OCI-LY7 (cell line): Measurements from ENCODE around the gene ITPKA. TPM values are rescaled to one million over a fixed set of nuclear protein-coding genes. Genes with fewer than 3 reads are reported as not detected.

ENCODE experiments used
- BruUV-seq: library from RNA; stranded (reverse); fragments of 400-500 nt; replicated peaks from 2 replicates; lab custom pipeline; 2021; lab: Mats Ljungman, UMichigan
- CTCF ChIA-PET: fragments of 300-600 bp; sonication (Branson Sonifier 250); formaldehyde crosslinking; loops from one replicate; lab custom pipeline; 2022; ENCODE audit warnings: antibody characterized with exemption; ENCODE audit not compliant: unreplicated experiment; lab: Charles Lee
- POLR2A ChIA-PET: fragments of 300-600 bp; sonication (Branson Sonifier 250); formaldehyde crosslinking; loops from one replicate; lab custom pipeline; 2022; ENCODE audit warnings: antibody characterized with exemption; lab: Charles Lee
- DNase-seq: peaks from one replicate; pipeline ENCODE4 v3.0.0-alpha.2; 2015; ENCODE audit warnings: low spot score
- H2AFZ ChIP-seq: fragments of 200-600 bp; sonication (generic), shearing (Covaris generic); 2 replicates; pipeline ENCODE4 v1.6.1; 2014; ENCODE audit warnings: mild to moderate bottlenecking, antibody characterized with exemption, low read length, moderate library complexity
- H3K27ac ChIP-seq: fragments of 200-600 bp; sonication (generic); 2 replicates; pipeline ENCODE4 v1.5.1; 2014; ENCODE audit warnings: mixed run types, low read depth, mild to moderate bottlenecking, moderate library complexity, low read length, inconsistent platforms; ENCODE audit not compliant: poor library complexity, severe bottlenecking
- H3K36me3 ChIP-seq: fragments of 200-600 bp; sonication (generic); 2 replicates; pipeline ENCODE4 v1.6.1; 2014; ENCODE audit warnings: mild to moderate bottlenecking, antibody characterized with exemption, low read length, moderate library complexity, mixed read lengths; ENCODE audit not compliant: insufficient read depth
- H3K4me1 ChIP-seq: fragments of 200-600 bp; sonication (generic); 2 replicates; pipeline ENCODE4 v1.5.1; 2014; ENCODE audit warnings: mild to moderate bottlenecking, low read length; ENCODE audit not compliant: insufficient read depth, poor library complexity, severe bottlenecking
- H3K4me2 ChIP-seq: fragments of 200-600 bp; sonication (generic); 2 replicates; pipeline ENCODE4 v1.6.1; 2014; ENCODE audit warnings: mild to moderate bottlenecking, low read length
- H3K4me3 ChIP-seq: fragments of 200-600 bp; sonication (generic); 2 replicates; pipeline ENCODE4 v1.5.1; 2014; ENCODE audit warnings: mild to moderate bottlenecking, low read depth, low read length; ENCODE audit not compliant: poor library complexity, severe bottlenecking
- H3K79me2 ChIP-seq: fragments of 200-600 bp; sonication (generic); 2 replicates; pipeline ENCODE4 v1.6.1; 2016; ENCODE audit warnings: low read depth, mild to moderate bottlenecking, low read length, moderate library complexity, mixed read lengths; ENCODE audit not compliant: insufficient read depth
- H3K9me2 ChIP-seq: fragments of 200-600 bp; sonication (generic); 2 replicates; pipeline ENCODE4 v1.6.1; 2016; ENCODE audit warnings: mild to moderate bottlenecking, low read length, mixed read lengths; ENCODE audit not compliant: insufficient read depth
- H3K9me3 ChIP-seq: fragments of 200-600 bp; sonication (generic); 2 replicates; pipeline ENCODE4 v1.6.1; 2014; ENCODE audit warnings: mild to moderate bottlenecking, mixed run types, low read length, mixed read lengths
- H4K20me1 ChIP-seq: fragments of 200-600 bp; sonication (generic); 2 replicates; pipeline ENCODE4 v1.6.1; 2014; ENCODE audit warnings: mild to moderate bottlenecking, antibody characterized with exemption, low read length, moderate library complexity, mixed read lengths; ENCODE audit not compliant: insufficient read depth
- EZH2phosphoT487 ChIP-seq: fragments of 200-600 bp; sonication (generic); IDR thresholded peaks from 2 replicates; pipeline ENCODE4 v1.6.1; 2018; ENCODE audit warnings: low read depth, borderline replicate concordance, mild to moderate bottlenecking, mixed run types, antibody characterized with exemption, low read length, moderate library complexity, mixed read lengths
- intact Hi-C: fragments of 100-400 bp; cut with micrococcal nuclease; formaldehyde crosslinking; loops from one replicate; pipeline ENCODE4 v1.10.0; 2022; ENCODE audit not compliant: unreplicated experiment
- total RNA-seq, 2 experiments: library from RNA; depleted of rRNA in 1 of 2; stranded (reverse); fragments of >200 nt in 1 of 2; shearing (Covaris generic) in 1 of 2; gene quantifications; 2 replicates each; pipeline ENCODE4 v1.2.3, GENCODE V29; 2014 to 2022
- TF ChIP-seq, protein P1 (sequence below): fragments of 200-600 bp; sonication (generic); conservative IDR thresholded peaks from 2 replicates; pipeline ENCODE4 v1.5.1; 2014; ENCODE audit warnings: mild to moderate bottlenecking, antibody characterized with exemption, low read length, moderate library complexity, mixed read lengths

ITPKA gene
- total RNA-seq, 2 experiments from 2014 or later = not detected

GRCh38 chr15:41462084-41462795 lies 31.4 kb upstream of the ITPKA start:
- ChIA-PET POLR2A (no interaction called here), CTCF (no interaction called here)
- H4K20me1 ChIP-seq = no peaks in the 10 kb centered on the region
- BruUV-seq = TSS peak; percentile 16
- TF ChIP-seq, protein P1, sequence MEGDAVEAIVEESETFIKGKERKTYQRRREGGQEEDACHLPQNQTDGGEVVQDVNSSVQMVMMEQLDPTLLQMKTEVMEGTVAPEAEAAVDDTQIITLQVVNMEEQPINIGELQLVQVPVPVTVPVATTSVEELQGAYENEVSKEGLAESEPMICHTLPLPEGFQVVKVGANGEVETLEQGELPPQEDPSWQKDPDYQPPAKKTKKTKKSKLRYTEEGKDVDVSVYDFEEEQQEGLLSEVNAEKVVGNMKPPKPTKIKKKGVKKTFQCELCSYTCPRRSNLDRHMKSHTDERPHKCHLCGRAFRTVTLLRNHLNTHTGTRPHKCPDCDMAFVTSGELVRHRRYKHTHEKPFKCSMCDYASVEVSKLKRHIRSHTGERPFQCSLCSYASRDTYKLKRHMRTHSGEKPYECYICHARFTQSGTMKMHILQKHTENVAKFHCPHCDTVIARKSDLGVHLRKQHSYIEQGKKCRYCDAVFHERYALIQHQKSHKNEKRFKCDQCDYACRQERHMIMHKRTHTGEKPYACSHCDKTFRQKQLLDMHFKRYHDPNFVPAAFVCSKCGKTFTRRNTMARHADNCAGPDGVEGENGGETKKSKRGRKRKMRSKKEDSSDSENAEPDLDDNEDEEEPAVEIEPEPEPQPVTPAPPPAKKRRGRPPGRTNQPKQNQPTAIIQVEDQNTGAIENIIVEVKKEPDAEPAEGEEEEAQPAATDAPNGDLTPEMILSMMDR = no peak
- no peak for TF ChIP-seq EZH2phosphoT487
- DNase-seq = no peak
- H3K4me2 ChIP-seq = no peak overlapping the region
- no peaks in the 10 kb centered on the region for H3K9me2 ChIP-seq
- intact Hi-C loops = no loop called here
- H3K9me3 ChIP-seq = no peaks in the 10 kb centered on the region
- H3K36me3 ChIP-seq = peaks cover 82% of the 10 kb centered on the region
- H3K4me3 ChIP-seq = no peak overlapping the region
- H3K4me1 ChIP-seq = no peaks in the 10 kb centered on the region
- no peak overlapping the region for H2AFZ ChIP-seq
- H3K79me2 ChIP-seq = no peaks in the 10 kb centered on the region
- no peak overlapping the region for H3K27ac ChIP-seq

GRCh38 chr15:41464889-41465580 lies 28.6 kb upstream of the ITPKA start:
- Histone ChIP-seq H3K9me3 (no peaks in the 10 kb centered on the region), H3K36me3 (peaks cover 74% of the 10 kb centered on the region), H3K4me2 (no peak overlapping the region), H3K4me1 (no peaks in the 10 kb centered on the region), H3K4me3 (no peak overlapping the region), H3K9me2 (no peaks in the 10 kb centered on the region), H3K27ac (no peak overlapping the region), H4K20me1 (no peaks in the 10 kb centered on the region), H3K79me2 (no peaks in the 10 kb centered on the region), H2AFZ (no peak overlapping the region)
- POLR2A ChIA-PET = interaction anchor here (0.7 to 0.8 kb wide), 3 partner anchors 17 to 271 kb away, joined by 3 to 5 read pairs (median 3); no protein-coding TSS in a partner anchor
- intact Hi-C loops = loop anchor here (5.0 kb wide), 2 partner anchors 42 to 347 kb away; no protein-coding TSS in a partner anchor
- CTCF ChIA-PET = no interaction called here
- DNase-seq = no peak
- no TSS peak for BruUV-seq
- TF ChIP-seq EZH2phosphoT487 = no peak
- TF ChIP-seq, protein P1 = no peak
